ENCODE measurements around the gene ACTN3. TPM values are rescaled to one million over a fixed set of nuclear protein-coding genes. Genes with fewer than 3 reads are reported as not detected.

Gene ACTN3
- polyA plus RNA-seq, 1 donor from 2014 or later = not detected

DNA sequence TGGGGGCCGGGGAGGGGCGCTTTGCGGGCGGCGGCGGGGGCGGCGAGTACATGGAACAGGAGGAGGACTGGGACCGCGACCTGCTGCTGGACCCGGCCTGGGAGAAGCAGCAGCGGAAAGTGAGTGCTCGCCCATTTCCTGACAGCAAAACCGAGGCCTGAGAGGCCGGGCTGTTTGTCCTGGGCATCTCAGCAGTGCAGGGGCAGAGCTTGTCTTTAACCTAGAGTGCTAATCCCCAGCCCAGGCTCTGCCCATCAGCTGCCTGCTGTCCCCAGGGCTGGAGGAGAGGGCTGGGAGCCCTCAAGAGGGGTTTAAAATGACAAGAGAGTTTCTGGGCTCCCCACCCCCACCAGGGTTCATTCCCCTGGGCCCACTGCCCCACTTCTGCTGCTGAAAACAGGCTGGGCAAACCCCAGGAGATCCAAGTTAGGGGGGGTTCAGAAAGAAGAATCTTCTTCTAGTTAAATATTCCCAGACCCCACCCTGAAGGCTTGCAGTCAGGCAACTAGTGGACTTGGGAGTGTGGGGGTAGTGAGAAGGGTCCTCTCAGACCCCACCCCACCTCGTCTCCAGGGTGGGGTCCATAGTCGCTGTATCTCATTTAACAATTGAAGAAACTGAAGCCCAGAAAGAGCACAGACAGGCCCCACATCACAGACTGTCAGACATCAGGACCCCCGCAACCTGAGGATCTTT lies 411 bp downstream of the ACTN3 start:
- Histone ChIP-seq H3K27me3 (ENCODE audit: insufficient read depth, low read depth, low read length) (no peaks in the 10 kb centered on the region), H3K79me2 (replicated peaks; ENCODE audit: insufficient read depth, low read length) (no peaks in the 10 kb centered on the region), H3K36me3 (ENCODE audit: insufficient read depth, low read length) (no peaks in the 10 kb centered on the region), H2AFZ (ENCODE audit: low read depth, low read length) (no peak overlapping the region), H3F3A (ENCODE audit: insufficient read depth, low read length, poor library complexity, severe bottlenecking) (no peaks in the 10 kb centered on the region), H3K9ac (ENCODE audit: low read length) (no peak overlapping the region), H3K27ac (ENCODE audit: low read length) (no peak overlapping the region), H3K9me2 (ENCODE audit: insufficient read depth, low read length) (no peaks in the 10 kb centered on the region), H3K4me2 (ENCODE audit: low read length) (no peak overlapping the region), H4K20me1 (ENCODE audit: insufficient read depth) (no peaks in the 10 kb centered on the region), H3K9me3 (ENCODE audit: low read length) (no peaks in the 10 kb centered on the region), H3K4me3 (ENCODE audit: low read length) (no peak overlapping the region)
- no peak for TF ChIP-seq EZH2 (IDR thresholded peaks at IDR 0.05; ENCODE audit: borderline replicate concordance, insufficient read depth, low read length, poor library complexity, severe bottlenecking)
- TF ChIP-seq EP300 (conservative IDR thresholded peaks at IDR 0.05; ENCODE audit: poor library complexity, severe bottlenecking) = no peak
- no peak for TF ChIP-seq MXI1 (conservative IDR thresholded peaks at IDR 0.05; ENCODE audit: poor library complexity, severe bottlenecking)
- no peak for TF ChIP-seq POLR2AphosphoS5 (IDR thresholded peaks at IDR 0.05)
- TF ChIP-seq, protein P1, sequence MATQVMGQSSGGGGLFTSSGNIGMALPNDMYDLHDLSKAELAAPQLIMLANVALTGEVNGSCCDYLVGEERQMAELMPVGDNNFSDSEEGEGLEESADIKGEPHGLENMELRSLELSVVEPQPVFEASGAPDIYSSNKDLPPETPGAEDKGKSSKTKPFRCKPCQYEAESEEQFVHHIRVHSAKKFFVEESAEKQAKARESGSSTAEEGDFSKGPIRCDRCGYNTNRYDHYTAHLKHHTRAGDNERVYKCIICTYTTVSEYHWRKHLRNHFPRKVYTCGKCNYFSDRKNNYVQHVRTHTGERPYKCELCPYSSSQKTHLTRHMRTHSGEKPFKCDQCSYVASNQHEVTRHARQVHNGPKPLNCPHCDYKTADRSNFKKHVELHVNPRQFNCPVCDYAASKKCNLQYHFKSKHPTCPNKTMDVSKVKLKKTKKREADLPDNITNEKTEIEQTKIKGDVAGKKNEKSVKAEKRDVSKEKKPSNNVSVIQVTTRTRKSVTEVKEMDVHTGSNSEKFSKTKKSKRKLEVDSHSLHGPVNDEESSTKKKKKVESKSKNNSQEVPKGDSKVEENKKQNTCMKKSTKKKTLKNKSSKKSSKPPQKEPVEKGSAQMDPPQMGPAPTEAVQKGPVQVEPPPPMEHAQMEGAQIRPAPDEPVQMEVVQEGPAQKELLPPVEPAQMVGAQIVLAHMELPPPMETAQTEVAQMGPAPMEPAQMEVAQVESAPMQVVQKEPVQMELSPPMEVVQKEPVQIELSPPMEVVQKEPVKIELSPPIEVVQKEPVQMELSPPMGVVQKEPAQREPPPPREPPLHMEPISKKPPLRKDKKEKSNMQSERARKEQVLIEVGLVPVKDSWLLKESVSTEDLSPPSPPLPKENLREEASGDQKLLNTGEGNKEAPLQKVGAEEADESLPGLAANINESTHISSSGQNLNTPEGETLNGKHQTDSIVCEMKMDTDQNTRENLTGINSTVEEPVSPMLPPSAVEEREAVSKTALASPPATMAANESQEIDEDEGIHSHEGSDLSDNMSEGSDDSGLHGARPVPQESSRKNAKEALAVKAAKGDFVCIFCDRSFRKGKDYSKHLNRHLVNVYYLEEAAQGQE (IDR thresholded peaks at IDR 0.05; ENCODE audit: borderline replicate concordance) = no peak
- TF ChIP-seq, protein P2, sequence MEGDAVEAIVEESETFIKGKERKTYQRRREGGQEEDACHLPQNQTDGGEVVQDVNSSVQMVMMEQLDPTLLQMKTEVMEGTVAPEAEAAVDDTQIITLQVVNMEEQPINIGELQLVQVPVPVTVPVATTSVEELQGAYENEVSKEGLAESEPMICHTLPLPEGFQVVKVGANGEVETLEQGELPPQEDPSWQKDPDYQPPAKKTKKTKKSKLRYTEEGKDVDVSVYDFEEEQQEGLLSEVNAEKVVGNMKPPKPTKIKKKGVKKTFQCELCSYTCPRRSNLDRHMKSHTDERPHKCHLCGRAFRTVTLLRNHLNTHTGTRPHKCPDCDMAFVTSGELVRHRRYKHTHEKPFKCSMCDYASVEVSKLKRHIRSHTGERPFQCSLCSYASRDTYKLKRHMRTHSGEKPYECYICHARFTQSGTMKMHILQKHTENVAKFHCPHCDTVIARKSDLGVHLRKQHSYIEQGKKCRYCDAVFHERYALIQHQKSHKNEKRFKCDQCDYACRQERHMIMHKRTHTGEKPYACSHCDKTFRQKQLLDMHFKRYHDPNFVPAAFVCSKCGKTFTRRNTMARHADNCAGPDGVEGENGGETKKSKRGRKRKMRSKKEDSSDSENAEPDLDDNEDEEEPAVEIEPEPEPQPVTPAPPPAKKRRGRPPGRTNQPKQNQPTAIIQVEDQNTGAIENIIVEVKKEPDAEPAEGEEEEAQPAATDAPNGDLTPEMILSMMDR (IDR thresholded peaks at IDR 0.05; ENCODE audit: poor library complexity, severe bottlenecking) = no peak
- TF ChIP-seq TAF1 (IDR thresholded peaks at IDR 0.05; ENCODE audit: low read depth) = no peak
- no peak for TF ChIP-seq SMC3 (conservative IDR thresholded peaks at IDR 0.05; ENCODE audit: poor library complexity)
- TF ChIP-seq RAD21 (conservative IDR thresholded peaks at IDR 0.05) = no peak

DNA sequence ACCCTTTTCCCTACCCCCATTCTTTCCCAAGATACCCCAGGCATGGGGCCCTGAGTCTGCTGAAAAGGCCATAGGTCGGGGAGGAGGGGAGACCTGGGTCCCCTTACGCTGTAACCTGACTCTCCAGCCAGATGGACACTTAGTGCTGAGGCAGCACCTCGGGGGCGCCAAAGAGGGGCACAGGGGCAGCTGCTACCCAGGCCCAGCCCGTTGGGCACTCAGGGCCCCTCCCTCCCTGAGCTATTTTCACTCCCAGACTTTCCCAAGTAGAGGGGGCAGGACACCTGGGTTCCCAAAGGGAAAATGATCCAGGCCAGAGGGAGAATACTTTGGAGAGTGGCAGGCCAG lies 933 bp downstream of the ACTN3 start:
- Histone ChIP-seq H3K27ac (ENCODE audit: low read length) (no peak overlapping the region), H3K79me2 (replicated peaks; ENCODE audit: insufficient read depth, low read length) (no peaks in the 10 kb centered on the region), H3K9ac (ENCODE audit: low read length) (no peak overlapping the region), H3K9me2 (ENCODE audit: insufficient read depth, low read length) (no peaks in the 10 kb centered on the region), H3K9me3 (ENCODE audit: low read length) (no peaks in the 10 kb centered on the region), H3K4me3 (ENCODE audit: low read length) (no peak overlapping the region), H3K27me3 (ENCODE audit: insufficient read depth, low read depth, low read length) (no peaks in the 10 kb centered on the region), H3F3A (ENCODE audit: insufficient read depth, low read length, poor library complexity, severe bottlenecking) (no peaks in the 10 kb centered on the region), H2AFZ (ENCODE audit: low read depth, low read length) (no peak overlapping the region), H3K4me2 (ENCODE audit: low read length) (no peak overlapping the region), H3K36me3 (ENCODE audit: insufficient read depth, low read length) (no peaks in the 10 kb centered on the region), H4K20me1 (ENCODE audit: insufficient read depth) (no peaks in the 10 kb centered on the region)
- TF ChIP-seq SMC3 (conservative IDR thresholded peaks at IDR 0.05; ENCODE audit: poor library complexity) (no peak), POLR2AphosphoS5 (IDR thresholded peaks at IDR 0.05) (no peak), EZH2 (IDR thresholded peaks at IDR 0.05; ENCODE audit: borderline replicate concordance, insufficient read depth, low read length, poor library complexity, severe bottlenecking) (no peak), EP300 (conservative IDR thresholded peaks at IDR 0.05; ENCODE audit: poor library complexity, severe bottlenecking) (no peak)
- TF ChIP-seq, protein P1 (IDR thresholded peaks at IDR 0.05; ENCODE audit: borderline replicate concordance) = no peak
- TF ChIP-seq, protein P2 (IDR thresholded peaks at IDR 0.05; ENCODE audit: poor library complexity, severe bottlenecking) = no peak

All from neural cell (in vitro differentiated cells).